GM19467 (cell line): Measurements from ENCODE around the gene HBP1.
"Not testable (repeated sequence)": the region's sequence is repeated elsewhere in the genome, so short reads cannot be mapped to it uniquely, and the experiment has no call there.

Source experiments
- ATAC-seq: cut with Tn5 transposase; IDR thresholded peaks from one replicate; pipeline ENCODE4 v1.9.1; 2021; ENCODE audit warnings: mild to moderate bottlenecking, moderate library complexity; ENCODE audit not compliant: unreplicated experiment

Gene HBP1

GRCh38 chr7:107168233-107169119 is at the start of gene HBP1:
Gene HBP1 (plus strand): TSS chr7:107169003. CDS start chr7:107179894, 10,891 bp downstream.
- peak; percentile 89 for ATAC-seq

GRCh38 chr7:107119376-107120105 is 49.3 kb upstream of the HBP1 start:
- no peak for ATAC-seq

GRCh38 chr7:107122486-107122911 is 46.3 kb upstream of the HBP1 start:
- ATAC-seq: no peak

GRCh38 chr7:107123392-107123791 is 45.4 kb upstream of the HBP1 start:
- ATAC-seq: no peak

- ATAC-seq: no peak
Measured at GRCh38 chr7:107125475-107125874, 43.3 kb upstream of the HBP1 start.

GRCh38 chr7:107128217-107128616 is 40.6 kb upstream of the HBP1 start:
- no peak for ATAC-seq

- no peak for ATAC-seq
Measured at GRCh38 chr7:107128748-107129147, 40.1 kb upstream of the HBP1 start.

- no peak for ATAC-seq
Measured at GRCh38 chr7:107130487-107131220, 38.1 kb upstream of the HBP1 start.

GRCh38 chr7:107133396-107133795 is 35.4 kb upstream of the HBP1 start:
- ATAC-seq: no peak

- ATAC-seq: no peak
Measured at GRCh38 chr7:107138696-107139420, 29.9 kb upstream of the HBP1 start.

- not testable (repeated sequence) for ATAC-seq
Measured at GRCh38 chr7:107143875-107144274, 24.9 kb upstream of the HBP1 start.

- no peak for ATAC-seq
Measured at GRCh38 chr7:107145067-107145838, 23.6 kb upstream of the HBP1 start.

- ATAC-seq: peak; percentile 56
Measured at GRCh38 chr7:107147464-107148393, 21.1 kb upstream of the HBP1 start.

- no peak for ATAC-seq
Measured at GRCh38 chr7:107148721-107149120, 20.1 kb upstream of the HBP1 start.

- no peak for ATAC-seq
Measured at GRCh38 chr7:107149863-107150262, 18.9 kb upstream of the HBP1 start.

- ATAC-seq: no peak
Measured at GRCh38 chr7:107150375-107151073, 18.3 kb upstream of the HBP1 start.

GRCh38 chr7:107151538-107151937 is 17.3 kb upstream of the HBP1 start:
- no peak for ATAC-seq

GRCh38 chr7:107152011-107152410 is 16.8 kb upstream of the HBP1 start:
- no peak for ATAC-seq
